ENCODE results near the gene ABCA7. TPM values are rescaled to one million over a fixed set of nuclear protein-coding genes. Genes with fewer than 3 reads are reported as not detected.

ABCA7 gene
- total and polyA plus RNA-seq, 4 donors: 3.0 to 60.9 (median 4.8) TPM

DNA sequence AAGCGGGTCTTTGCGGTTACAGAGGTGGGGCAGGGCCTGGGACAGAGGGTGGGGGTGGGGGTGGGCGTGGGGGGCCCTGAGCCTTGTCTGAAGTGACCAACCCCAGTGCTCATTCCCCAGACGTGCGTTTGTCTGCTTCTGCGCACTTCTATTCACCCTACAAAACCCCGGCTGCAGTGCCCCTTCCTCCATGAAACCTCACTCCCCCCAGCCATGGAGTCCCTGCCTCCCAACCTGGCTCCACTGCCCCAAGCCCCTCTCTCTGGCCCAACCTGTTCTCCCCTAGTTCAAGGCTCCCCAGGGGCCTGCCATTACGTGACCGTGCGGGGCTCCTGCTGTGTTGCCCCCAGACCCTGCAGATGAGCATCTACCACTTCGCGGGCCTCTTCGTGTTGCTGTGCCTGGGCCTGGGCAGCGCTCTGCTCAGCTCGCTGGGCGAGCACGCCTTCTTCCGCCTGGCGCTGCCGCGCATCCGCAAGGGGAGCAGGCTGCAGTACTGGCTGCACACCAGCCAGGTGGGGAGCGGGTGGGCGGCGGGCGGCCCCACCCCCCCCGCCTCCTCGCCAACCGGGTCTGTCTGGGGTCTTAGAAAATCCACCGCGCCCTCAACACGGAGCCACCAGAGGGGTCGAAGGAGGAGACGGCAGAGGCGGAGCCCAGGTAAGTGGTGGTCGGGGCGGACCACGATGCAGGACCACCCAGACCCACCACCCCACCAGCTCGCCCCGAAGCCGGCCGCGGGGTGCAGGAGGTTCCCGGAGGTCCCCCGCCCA, 31.5 kb upstream of the ABCA7 start (continued):
- TF ChIP-seq, protein P1, sequence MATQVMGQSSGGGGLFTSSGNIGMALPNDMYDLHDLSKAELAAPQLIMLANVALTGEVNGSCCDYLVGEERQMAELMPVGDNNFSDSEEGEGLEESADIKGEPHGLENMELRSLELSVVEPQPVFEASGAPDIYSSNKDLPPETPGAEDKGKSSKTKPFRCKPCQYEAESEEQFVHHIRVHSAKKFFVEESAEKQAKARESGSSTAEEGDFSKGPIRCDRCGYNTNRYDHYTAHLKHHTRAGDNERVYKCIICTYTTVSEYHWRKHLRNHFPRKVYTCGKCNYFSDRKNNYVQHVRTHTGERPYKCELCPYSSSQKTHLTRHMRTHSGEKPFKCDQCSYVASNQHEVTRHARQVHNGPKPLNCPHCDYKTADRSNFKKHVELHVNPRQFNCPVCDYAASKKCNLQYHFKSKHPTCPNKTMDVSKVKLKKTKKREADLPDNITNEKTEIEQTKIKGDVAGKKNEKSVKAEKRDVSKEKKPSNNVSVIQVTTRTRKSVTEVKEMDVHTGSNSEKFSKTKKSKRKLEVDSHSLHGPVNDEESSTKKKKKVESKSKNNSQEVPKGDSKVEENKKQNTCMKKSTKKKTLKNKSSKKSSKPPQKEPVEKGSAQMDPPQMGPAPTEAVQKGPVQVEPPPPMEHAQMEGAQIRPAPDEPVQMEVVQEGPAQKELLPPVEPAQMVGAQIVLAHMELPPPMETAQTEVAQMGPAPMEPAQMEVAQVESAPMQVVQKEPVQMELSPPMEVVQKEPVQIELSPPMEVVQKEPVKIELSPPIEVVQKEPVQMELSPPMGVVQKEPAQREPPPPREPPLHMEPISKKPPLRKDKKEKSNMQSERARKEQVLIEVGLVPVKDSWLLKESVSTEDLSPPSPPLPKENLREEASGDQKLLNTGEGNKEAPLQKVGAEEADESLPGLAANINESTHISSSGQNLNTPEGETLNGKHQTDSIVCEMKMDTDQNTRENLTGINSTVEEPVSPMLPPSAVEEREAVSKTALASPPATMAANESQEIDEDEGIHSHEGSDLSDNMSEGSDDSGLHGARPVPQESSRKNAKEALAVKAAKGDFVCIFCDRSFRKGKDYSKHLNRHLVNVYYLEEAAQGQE (IDR thresholded peaks at IDR 0.05): no peak
- TF ChIP-seq JUND (IDR thresholded peaks at IDR 0.05): no peak
- TF ChIP-seq HNF4A (conservative IDR thresholded peaks at IDR 0.05): no peak
- no peak for TF ChIP-seq FOXA2 (IDR thresholded peaks at IDR 0.05)
- TF ChIP-seq TAF1 (conservative IDR thresholded peaks at IDR 0.05): no peak
- TF ChIP-seq FOXA1 (IDR thresholded peaks at IDR 0.05): no peak
- TF ChIP-seq, protein P2, sequence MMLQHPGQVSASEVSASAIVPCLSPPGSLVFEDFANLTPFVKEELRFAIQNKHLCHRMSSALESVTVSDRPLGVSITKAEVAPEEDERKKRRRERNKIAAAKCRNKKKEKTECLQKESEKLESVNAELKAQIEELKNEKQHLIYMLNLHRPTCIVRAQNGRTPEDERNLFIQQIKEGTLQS (IDR thresholded peaks at IDR 0.05): no peak
- TF ChIP-seq, protein P3, sequence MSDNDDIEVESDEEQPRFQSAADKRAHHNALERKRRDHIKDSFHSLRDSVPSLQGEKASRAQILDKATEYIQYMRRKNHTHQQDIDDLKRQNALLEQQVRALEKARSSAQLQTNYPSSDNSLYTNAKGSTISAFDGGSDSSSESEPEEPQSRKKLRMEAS (IDR thresholded peaks at IDR 0.05): no peak
- no peak for TF ChIP-seq RAD21 (IDR thresholded peaks at IDR 0.05)
- no peak for TF ChIP-seq EGR1 (IDR thresholded peaks at IDR 0.05; ENCODE audit: low read depth in 2 of 2)
- no peak for TF ChIP-seq HNF4G (IDR thresholded peaks at IDR 0.05)

DNA sequence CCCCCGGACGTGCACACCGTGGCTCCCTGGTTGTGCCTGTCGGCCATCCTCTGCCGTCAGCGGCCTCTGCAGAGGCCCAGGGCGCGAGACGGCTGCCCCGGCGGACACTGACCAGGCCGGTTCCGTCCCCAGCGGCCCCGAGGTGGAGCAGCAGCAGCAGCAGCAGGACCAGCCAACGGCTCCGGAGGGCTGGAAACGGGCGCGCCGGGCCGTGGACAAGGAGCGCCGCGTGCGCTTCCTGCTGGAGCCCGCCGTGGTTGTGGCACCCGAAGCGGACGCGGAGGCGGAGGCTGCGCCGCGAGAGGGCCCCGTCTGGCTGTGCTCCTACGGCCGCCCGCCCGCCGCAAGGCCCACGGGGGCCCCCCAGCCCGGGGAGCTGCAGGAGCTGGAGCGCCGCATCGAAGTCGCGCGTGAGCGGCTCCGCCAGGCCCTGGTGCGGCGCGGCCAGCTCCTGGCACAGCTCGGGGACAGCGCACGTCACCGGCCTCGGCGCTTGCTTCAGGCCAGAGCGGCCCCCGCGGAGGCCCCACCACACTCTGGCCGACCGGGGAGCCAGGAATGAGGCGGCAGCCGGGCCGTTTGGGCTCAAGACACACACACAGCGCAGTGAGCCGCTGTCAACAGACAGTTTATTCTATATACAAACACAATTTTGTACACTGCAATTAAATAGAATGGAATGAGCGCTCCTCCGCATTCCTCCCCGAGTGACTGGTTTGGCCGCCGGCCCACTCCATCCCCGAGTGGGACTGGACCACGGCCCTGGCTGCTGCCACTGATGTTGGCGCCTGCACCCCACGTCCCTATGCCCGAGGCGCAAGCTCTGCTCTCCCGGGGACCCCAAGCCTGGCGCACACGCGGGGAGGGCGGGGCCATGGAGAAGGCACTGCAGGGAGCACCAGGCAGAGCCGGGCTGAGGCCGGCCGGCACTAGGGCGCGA, 30.6 kb upstream of the ABCA7 start:
- DNase-seq (ENCODE audit: low spot score): no peak
- H3K27ac ChIP-seq (ENCODE audit: low read depth in 1 of 2, low read length in 2 of 2): no peak overlapping the region
- TF ChIP-seq GABPA (IDR thresholded peaks at IDR 0.05 in 1 of 2, conservative IDR thresholded peaks at IDR 0.05 in 1 of 2): no peak
- TF ChIP-seq, protein P1 (IDR thresholded peaks at IDR 0.05): no peak
- TF ChIP-seq, protein P2 (IDR thresholded peaks at IDR 0.05): no peak
- TF ChIP-seq, protein P4, sequence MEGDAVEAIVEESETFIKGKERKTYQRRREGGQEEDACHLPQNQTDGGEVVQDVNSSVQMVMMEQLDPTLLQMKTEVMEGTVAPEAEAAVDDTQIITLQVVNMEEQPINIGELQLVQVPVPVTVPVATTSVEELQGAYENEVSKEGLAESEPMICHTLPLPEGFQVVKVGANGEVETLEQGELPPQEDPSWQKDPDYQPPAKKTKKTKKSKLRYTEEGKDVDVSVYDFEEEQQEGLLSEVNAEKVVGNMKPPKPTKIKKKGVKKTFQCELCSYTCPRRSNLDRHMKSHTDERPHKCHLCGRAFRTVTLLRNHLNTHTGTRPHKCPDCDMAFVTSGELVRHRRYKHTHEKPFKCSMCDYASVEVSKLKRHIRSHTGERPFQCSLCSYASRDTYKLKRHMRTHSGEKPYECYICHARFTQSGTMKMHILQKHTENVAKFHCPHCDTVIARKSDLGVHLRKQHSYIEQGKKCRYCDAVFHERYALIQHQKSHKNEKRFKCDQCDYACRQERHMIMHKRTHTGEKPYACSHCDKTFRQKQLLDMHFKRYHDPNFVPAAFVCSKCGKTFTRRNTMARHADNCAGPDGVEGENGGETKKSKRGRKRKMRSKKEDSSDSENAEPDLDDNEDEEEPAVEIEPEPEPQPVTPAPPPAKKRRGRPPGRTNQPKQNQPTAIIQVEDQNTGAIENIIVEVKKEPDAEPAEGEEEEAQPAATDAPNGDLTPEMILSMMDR (IDR thresholded peaks at IDR 0.05; ENCODE audit: low read depth, low read length, missing input control): no peak
- no peak overlapping the region for H3K4me3 ChIP-seq (ENCODE audit: low read depth in 1 of 3, low read length in 3 of 3)
- WGBS: 88% methylated on average over 92 of the region's 92 CpGs
- H3K9me3 ChIP-seq (ENCODE audit: control insufficient read depth in 4 of 4, low read length in 3 of 4): no peaks in the 10 kb centered on the region
- H3K27me3 ChIP-seq (ENCODE audit: control insufficient read depth in 4 of 4, insufficient read depth in 4 of 4, low read length in 3 of 4): no peaks in the 10 kb centered on the region
- no peak overlapping the region for H3K9ac ChIP-seq (ENCODE audit: low read depth in 1 of 2, low read length in 2 of 2)
- no peaks in the 10 kb centered on the region for H3K4me1 ChIP-seq (ENCODE audit: control insufficient read depth in 4 of 4, insufficient read depth in 4 of 4, low read length in 3 of 4)
- peaks cover 2 to 40% (median 16%) of the 10 kb centered on the region in 4 donors for H3K36me3 ChIP-seq (ENCODE audit: control insufficient read depth in 4 of 4, insufficient read depth in 3 of 4, low read depth in 1 of 4, low read length in 3 of 4)
